H1 (cell line): ENCODE data around the gene BHLHE23. TPM values are rescaled to one million over a fixed set of nuclear protein-coding genes. Genes with fewer than 3 reads are reported as not detected.
"Not testable (repeated sequence)": the region's sequence is repeated elsewhere in the genome, so short reads cannot be mapped to it uniquely, and the experiment has no call there.

ENCODE experiments used
- CTCF ChIA-PET: fragments of 300-600 bp; sonication (Branson Sonifier 250); formaldehyde crosslinking; loops from one replicate; lab custom pipeline; 2021; ENCODE audit not compliant: partially characterized antibody; lab: Charles Lee
- POLR2A ChIA-PET: fragments of 300-600 bp; sonication (Branson Sonifier 250); formaldehyde crosslinking; loops from one replicate; lab custom pipeline; 2021; ENCODE audit warnings: inconsistent platforms; ENCODE audit not compliant: partially characterized antibody; lab: Charles Lee
- DNase-seq, 2 experiments: peaks; one replicate each; pipeline versions ENCODE4 v3.0.0 to v3.0.0-alpha.2; 2010 to 2022; ENCODE audit warnings: low spot score in 2 of 2, low read depth in 1 of 2, mixed read lengths in 1 of 2
- FAIRE-seq: peaks from 2 replicates; lab custom pipeline; 2011; peaks lifted over from hg19 to GRCh38; lab: Jason Lieb, UNC
- H2AFZ ChIP-seq: 2 replicates; pipeline ENCODE4 v1.8.1; 2012; ENCODE audit warnings: low read length, inconsistent platforms
- H2AK5ac ChIP-seq: 2 replicates; pipeline ENCODE4 v1.6.1; 2013; ENCODE audit warnings: low read depth, low read length
- H2BK120ac ChIP-seq: replicated peaks from 2 replicates; pipeline ENCODE3; 2013; ENCODE audit warnings: low read depth, low read length, inconsistent platforms
- H2BK12ac ChIP-seq: 2 replicates; pipeline ENCODE4 v1.6.1; 2013; ENCODE audit warnings: low read depth, low read length
- H2BK15ac ChIP-seq: 2 replicates; pipeline ENCODE4 v1.6.1; 2013; ENCODE audit warnings: low read length
- H2BK20ac ChIP-seq: 2 replicates; pipeline ENCODE4 v1.6.1; 2013; ENCODE audit warnings: low read length
- H2BK5ac ChIP-seq: 2 replicates; pipeline ENCODE4 v1.6.1; 2013; ENCODE audit warnings: low read depth, low read length
- H3K14ac ChIP-seq: 2 replicates; pipeline ENCODE4 v1.6.1; 2013; ENCODE audit warnings: inconsistent platforms; ENCODE audit not compliant: insufficient read length
- H3K18ac ChIP-seq: 2 replicates; pipeline ENCODE4 v1.6.1; 2013; ENCODE audit warnings: low read length; ENCODE audit errors: extremely low read depth
- H3K23ac ChIP-seq: 2 replicates; pipeline ENCODE4 v1.6.1; 2013; ENCODE audit warnings: inconsistent platforms; ENCODE audit not compliant: insufficient read length
- H3K23me2 ChIP-seq: 2 replicates; pipeline ENCODE4 v1.6.1; 2013; ENCODE audit warnings: low read depth, low read length
- H3K27ac ChIP-seq: 2 replicates; pipeline ENCODE4 v1.6.1; 2011; ENCODE audit warnings: low read depth, low read length, inconsistent platforms
- H3K27me3 ChIP-seq, 4 experiments: replicated peaks in 1 of 4; 1 replicate in 1 of 4; 2 replicates in 3 of 4; pipeline versions ENCODE4 v1.6.1 to v1.8.1; 2011 to 2013; ENCODE audit warnings: low read length in 3 of 4, mild to moderate bottlenecking in 3 of 4, inconsistent platforms in 2 of 4, mixed read lengths in 2 of 4, moderate library complexity in 1 of 4; ENCODE audit not compliant: control insufficient read depth in 3 of 4, insufficient read depth in 3 of 4; ENCODE audit errors: extremely low read depth in 1 of 4
- H3K36me3 ChIP-seq, 4 experiments: 2 replicates each; pipeline versions ENCODE4 v1.6.1 to v1.8.1; 2011 to 2013; ENCODE audit warnings: mild to moderate bottlenecking in 4 of 4, low read length in 3 of 4, moderate library complexity in 2 of 4, control low read depth in 1 of 4, inconsistent platforms in 1 of 4; ENCODE audit not compliant: insufficient read depth in 4 of 4, control insufficient read depth in 2 of 4
- H3K4ac ChIP-seq: replicated peaks from 2 replicates; pipeline ENCODE3; 2013; ENCODE audit warnings: low read length, low read depth, mixed read lengths, inconsistent platforms; ENCODE audit not compliant: insufficient read length
- H3K4me1 ChIP-seq, 4 experiments: replicated peaks in 1 of 4; 1 replicate in 1 of 4; 2 replicates in 3 of 4; pipeline versions ENCODE4 v1.6.1 to v1.8.1; 2011 to 2013; ENCODE audit warnings: low read length in 3 of 4, inconsistent platforms in 2 of 4, mixed read lengths in 1 of 4; ENCODE audit not compliant: insufficient read depth in 4 of 4, control insufficient read depth in 3 of 4
- H3K4me2 ChIP-seq, 2 experiments: 2 replicates each; pipeline versions ENCODE4 v1.6.1 to v1.8.1; 2011 to 2013; ENCODE audit warnings: low read depth in 2 of 2, low read length in 2 of 2, control low read depth in 1 of 2, inconsistent platforms in 1 of 2, mild to moderate bottlenecking in 1 of 2; ENCODE audit not compliant: insufficient read depth in 1 of 2
- H3K4me3 ChIP-seq, 4 experiments: fragments of 200-600, 300-600 bp in 1 of 4; sonication (generic), shearing (Covaris generic), sonication (Bioruptor Twin) in 1 of 4; 2 replicates each; pipeline versions ENCODE4 v1.5.1 to v1.8.1; 2011 to 2016; ENCODE audit warnings: low read length in 4 of 4, low read depth in 3 of 4, control low read depth in 2 of 4, inconsistent platforms in 2 of 4, mild to moderate bottlenecking in 2 of 4, mixed read lengths in 1 of 4, moderate library complexity in 1 of 4; ENCODE audit not compliant: insufficient read depth in 2 of 4; ENCODE audit errors: extremely low read depth in 1 of 4
- H3K56ac ChIP-seq: replicated peaks from 2 replicates; pipeline ENCODE3; 2013; ENCODE audit warnings: low read depth, mild to moderate bottlenecking, mixed read lengths, low read length, inconsistent platforms; ENCODE audit not compliant: insufficient read length
- H3K79me1 ChIP-seq: 2 replicates; pipeline ENCODE4 v1.6.1; 2013; ENCODE audit warnings: low read depth, low read length, control low read depth
- H3K79me2 ChIP-seq, 2 experiments: 2 replicates each; pipeline versions ENCODE4 v1.6.1 to v1.8.1; 2012 to 2013; ENCODE audit warnings: low read length in 2 of 2, mild to moderate bottlenecking in 2 of 2, inconsistent platforms in 1 of 2; ENCODE audit not compliant: insufficient read depth in 2 of 2, control insufficient read depth in 1 of 2
- H3K9ac ChIP-seq, 4 experiments: replicated peaks in 1 of 4; 1 replicate in 1 of 4; 2 replicates in 3 of 4; pipeline versions ENCODE4 v1.6.1 to v1.8.1; 2011 to 2013; ENCODE audit warnings: low read depth in 3 of 4, low read length in 3 of 4, control low read depth in 2 of 4, mild to moderate bottlenecking in 2 of 4, moderate library complexity in 2 of 4, inconsistent platforms in 1 of 4; ENCODE audit errors: extremely low read depth in 1 of 4
- H3K9me3 ChIP-seq, 2 experiments: 2 replicates each; pipeline versions ENCODE4 v1.6.1 to v1.8.1; 2012 to 2013; ENCODE audit warnings: mild to moderate bottlenecking in 2 of 2, moderate library complexity in 2 of 2, control low read depth in 1 of 2, inconsistent platforms in 1 of 2, low read depth in 1 of 2, low read length in 1 of 2, mixed read lengths in 1 of 2; ENCODE audit not compliant: insufficient read depth in 2 of 2
- H4K20me1 ChIP-seq, 2 experiments: replicated peaks in 1 of 2; 2 replicates each; pipeline versions ENCODE3 to v1.8.1; 2011 to 2013; ENCODE audit warnings: inconsistent platforms in 2 of 2, low read length in 2 of 2, mild to moderate bottlenecking in 1 of 2; ENCODE audit not compliant: insufficient read depth in 2 of 2, control insufficient read depth in 1 of 2
- H4K5ac ChIP-seq: 2 replicates; pipeline ENCODE4 v1.6.1; 2013; ENCODE audit warnings: low read length, low read depth, mixed read lengths, inconsistent platforms; ENCODE audit not compliant: insufficient read length
- H4K8ac ChIP-seq: 2 replicates; pipeline ENCODE4 v1.8.0; 2013; ENCODE audit warnings: mild to moderate bottlenecking, moderate library complexity, low read length, inconsistent platforms; ENCODE audit not compliant: insufficient read depth; ENCODE audit errors: extremely low read depth
- H4K91ac ChIP-seq: replicated peaks from 2 replicates; pipeline ENCODE3; 2013; ENCODE audit warnings: low read length, mixed read lengths, inconsistent platforms; ENCODE audit not compliant: insufficient read length
- SP1 ChIP-seq: IDR thresholded peaks from 2 replicates; pipeline ENCODE4 v1.6.1; 2011; ENCODE audit warnings: low read depth, low read length
- SP2 ChIP-seq: IDR thresholded peaks from 2 replicates; pipeline ENCODE4 v1.6.1; 2012; ENCODE audit warnings: mild to moderate bottlenecking, low read length, inconsistent platforms
- WGBS, 2 experiments: shearing (Covaris generic) in 1 of 2; methylation state at CpG; one replicate each; pipeline versions ENCODE4 v1.1.6 to v1.1.7; 2013 to 2015; ENCODE audit warnings: low lambda C conversion rate in 2 of 2, mixed read lengths in 2 of 2, inconsistent platforms in 1 of 2, low coverage in 1 of 2, missing lambda C conversion rate in 1 of 2; ENCODE audit not compliant: insufficient replicate concordance in 2 of 2, insufficient coverage in 1 of 2, insufficient read length in 1 of 2; ENCODE audit errors: extremely low coverage in 1 of 2, missing lambda C conversion rate in 1 of 2; 5-methylcytosine and 5-hydroxymethylcytosine counted together
- polyA plus RNA-seq, 7 experiments: library from polyadenylated mRNA; depleted of rRNA in 3 of 7; stranded (reverse) in 5 of 7; unstranded in 2 of 7; fragments of >200 nt in 5 of 7; fragments of 200-250 nt in 2 of 7; gene quantifications; 1 replicate in 5 of 7; 2 replicates in 1 of 7; 4 replicates in 1 of 7; pipeline versions ENCODE4 v1.2.1 to v1.2.3, GENCODE V29; 2011 to 2013; ENCODE audit warnings: missing spikeins in 2 of 7, mixed read lengths in 2 of 7
- total RNA-seq: library from RNA; stranded (reverse); fragmentation: NEBNext Ultra II Directional; extraction: Animal tissue kit (Norgen Biotek cat#: 25700); gene quantifications from 2 replicates; pipeline ENCODE4 v1.2.1, GENCODE V29; 2021

The BHLHE23 gene
- total and polyA plus RNA-seq, 2 of the 8 experiments (the other 6 are each of a cell fraction or from before 2014, with no cell fraction given) = 0.47 TPM; not detected in 1

DNA sequence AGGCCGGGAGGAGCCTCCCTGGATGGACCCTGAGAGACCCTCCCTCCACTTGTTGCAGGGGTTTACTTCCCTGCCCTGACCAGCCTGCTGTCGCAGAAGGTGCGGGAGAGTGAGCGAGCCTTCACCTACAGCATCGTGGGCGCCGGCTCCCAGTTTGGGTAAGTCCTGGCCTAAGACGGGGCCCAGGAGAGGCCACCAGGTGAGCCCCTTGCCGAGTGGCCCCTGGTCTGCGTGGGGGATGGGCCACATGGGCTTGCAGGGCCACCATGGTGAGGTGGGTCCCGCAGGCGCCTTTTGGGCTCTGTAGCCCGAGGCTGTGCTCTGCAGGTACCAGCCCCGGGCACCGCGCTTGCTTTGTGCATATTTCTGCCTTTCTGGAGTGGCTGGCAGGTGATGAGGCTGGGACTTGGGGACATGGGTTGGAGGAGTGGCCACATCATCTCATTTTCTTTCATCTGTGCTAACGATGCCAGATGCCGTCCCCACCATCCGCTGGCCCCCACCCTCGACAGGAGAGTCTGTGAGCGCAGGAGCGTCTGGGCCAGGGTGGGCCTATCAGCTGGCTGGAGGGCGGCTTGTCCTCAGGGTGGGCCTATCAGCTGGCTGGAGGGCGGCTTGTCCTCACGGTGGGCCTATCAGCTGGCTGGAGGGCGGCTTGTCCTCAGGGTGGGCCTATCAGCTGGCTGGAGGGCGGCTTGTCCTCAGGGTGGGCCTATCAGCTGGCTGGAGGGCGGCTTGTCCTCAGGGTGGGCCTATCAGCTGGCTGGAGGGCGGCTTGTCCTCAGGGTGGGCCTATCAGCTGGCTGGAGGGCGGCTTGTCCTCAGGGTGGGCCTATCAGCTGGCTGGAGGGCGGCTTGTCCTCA lies 46.1 kb downstream of the BHLHE23 start:
- H3K4ac ChIP-seq, H2BK12ac ChIP-seq, H3K9ac ChIP-seq, H2BK15ac ChIP-seq, H2BK20ac ChIP-seq, H3K23ac ChIP-seq, H3K14ac ChIP-seq, H4K91ac ChIP-seq, H4K5ac ChIP-seq, H3K56ac ChIP-seq, H3K79me1 ChIP-seq, H3K79me2 ChIP-seq, H3K27ac ChIP-seq, FAIRE-seq, H3K18ac ChIP-seq, H3K9me3 ChIP-seq, H2AK5ac ChIP-seq, DNase-seq, H4K8ac ChIP-seq, H2BK120ac ChIP-seq, H3K27me3 ChIP-seq, H2AFZ ChIP-seq, H3K4me3 ChIP-seq, H3K4me1 ChIP-seq, H3K23me2 ChIP-seq, H2BK5ac ChIP-seq: not testable (repeated sequence)
- 0 out of 4 replicates have a peak overlapping the region, but pooled peaks of 1 of the 2 experiments have one; percentile 6 for H3K4me2 ChIP-seq
- H3K36me3 ChIP-seq = peaks cover 1 to 13% (median 5%) of the 10 kb centered on the region in 4 experiments; a peak in 5 of 8 replicates
- WGBS, 2 experiments = 92% methylated on average over 23 of the region's 31 CpGs; no CpG with 5 or more reads in 1 of the 2 experiments
- POLR2A ChIA-PET = interaction anchor here (0.6 to 1.6 kb wide), 6 partner anchors 11 to 62 kb away, joined by 3 to 6 read pairs (median 3); partner anchors contain the start of gene GID8
- TF ChIP-seq SP1 (peak; percentile 65; the same call in 1 of the 2 replicates), SP2 (peak; percentile 36; the same call in 1 of the 2 replicates)
- peaks cover 2 to 18% of the 10 kb centered on the region in 2 experiments for H4K20me1 ChIP-seq
- CTCF ChIA-PET = interaction anchor here (0.6 to 1.9 kb wide), 6 partner anchors 10 to 577 kb away, joined by 3 to 9 read pairs (median 4); partner anchors contain the start of gene PTK6
